Astrocyte (in vitro differentiated cells and primary cell): ENCODE data around the gene IQGAP1. TPM values are rescaled to one million over a fixed set of nuclear protein-coding genes. Genes with fewer than 3 reads are reported as not detected.

Experiments used
- DNase-seq: peaks from one replicate; pipeline ENCODE4 v3.0.0-alpha.2; 2010; ENCODE audit warnings: low read depth
- FAIRE-seq: peaks from 2 replicates; lab custom pipeline; 2011; peaks lifted over from hg19 to GRCh38; lab: Jason Lieb, UNC
- H2AFZ ChIP-seq: 2 replicates; pipeline ENCODE4 v1.6.0; 2012; ENCODE audit warnings: low read depth, low read length, inconsistent platforms
- H3K27ac ChIP-seq: 2 replicates; pipeline ENCODE4 v1.5.1; 2011; ENCODE audit warnings: low read depth, low read length, inconsistent platforms
- H3K27me3 ChIP-seq: 2 replicates; pipeline ENCODE4 v1.6.0; 2011; ENCODE audit warnings: low read length, inconsistent platforms; ENCODE audit not compliant: insufficient read depth
- H3K36me3 ChIP-seq: 2 replicates; pipeline ENCODE4 v1.5.1; 2011; ENCODE audit warnings: low read length, inconsistent platforms; ENCODE audit not compliant: insufficient read depth
- H3K4me1 ChIP-seq: 2 replicates; pipeline ENCODE4 v1.5.1; 2011; ENCODE audit warnings: low read length, inconsistent platforms; ENCODE audit not compliant: insufficient read depth
- H3K4me2 ChIP-seq: 2 replicates; pipeline ENCODE4 v1.6.0; 2012; ENCODE audit warnings: low read length, inconsistent platforms
- H3K4me3 ChIP-seq: 2 replicates; pipeline ENCODE4 v1.5.1; 2011; ENCODE audit warnings: low read depth, mild to moderate bottlenecking, low read length, inconsistent platforms; ENCODE audit not compliant: insufficient read depth
- H3K79me2 ChIP-seq: 2 replicates; pipeline ENCODE4 v1.6.0; 2012; ENCODE audit warnings: mild to moderate bottlenecking, low read length, inconsistent platforms; ENCODE audit not compliant: insufficient read depth
- H3K9ac ChIP-seq: 2 replicates; pipeline ENCODE4 v1.6.0; 2012; ENCODE audit warnings: mild to moderate bottlenecking, low read length, inconsistent platforms
- H3K9me3 ChIP-seq: 2 replicates; pipeline ENCODE4 v1.5.1; 2012; ENCODE audit warnings: low read depth, mild to moderate bottlenecking, low read length, inconsistent platforms; ENCODE audit not compliant: insufficient read depth
- H4K20me1 ChIP-seq: 2 replicates; pipeline ENCODE4 v1.6.0; 2012; ENCODE audit warnings: low read length, inconsistent platforms; ENCODE audit not compliant: insufficient read depth
- H3K27ac Mint-ChIP-seq: one replicate; pipeline ENCODE4 v1.8.0; 2021; ENCODE audit warnings: mild to moderate bottlenecking, mixed read lengths; ENCODE audit not compliant: unreplicated experiment
- H3K27me3 Mint-ChIP-seq: one replicate; pipeline ENCODE4 v1.8.0; 2021; ENCODE audit warnings: low read depth, mixed read lengths; ENCODE audit not compliant: unreplicated experiment
- H3K36me3 Mint-ChIP-seq: one replicate; pipeline ENCODE4 v1.8.0; 2021; ENCODE audit warnings: low read depth, mixed read lengths; ENCODE audit not compliant: unreplicated experiment
- H3K4me1 Mint-ChIP-seq: one replicate; pipeline ENCODE4 v1.8.0; 2021; ENCODE audit warnings: low read depth, mixed read lengths; ENCODE audit not compliant: unreplicated experiment
- H3K4me3 Mint-ChIP-seq: one replicate; pipeline ENCODE4 v1.8.0; 2021; ENCODE audit warnings: mild to moderate bottlenecking, moderate library complexity, mixed read lengths; ENCODE audit not compliant: unreplicated experiment
- H3K9me3 Mint-ChIP-seq: one replicate; pipeline ENCODE4 v1.8.0; 2021; ENCODE audit warnings: mild to moderate bottlenecking, mixed read lengths; ENCODE audit not compliant: unreplicated experiment
- CTCF ChIP-seq: IDR thresholded peaks from 2 replicates; pipeline ENCODE4 v1.5.1; 2011; ENCODE audit warnings: low read depth, mild to moderate bottlenecking, inconsistent platforms, low read length, moderate library complexity; ENCODE audit not compliant: insufficient read depth
- EZH2 ChIP-seq: IDR thresholded peaks from 2 replicates; pipeline ENCODE4 v1.6.1; 2012; ENCODE audit warnings: mild to moderate bottlenecking, low read length, inconsistent platforms; ENCODE audit not compliant: insufficient read depth
- total RNA-seq: library from RNA; stranded (reverse); gene quantifications from 2 replicates; pipeline ENCODE4 v1.2.1, GENCODE V29; 2021

The IQGAP1 gene
- total RNA-seq, 1 donor from 2014 or later = 226 TPM

- no peak for TF ChIP-seq EZH2
- TF ChIP-seq CTCF = no peak
- Mint-ChIP-seq H3K9me3 (no peaks in the 10 kb centered on the region), H3K27me3 (no peaks in the 10 kb centered on the region), H3K4me3 (no peak overlapping the region), H3K4me1 (peaks cover 38% of the 10 kb centered on the region), H3K36me3 (peaks cover 17% of the 10 kb centered on the region), H3K27ac (peak overlapping the region; percentile 31)
- Histone ChIP-seq H3K9me3 (no peaks in the 10 kb centered on the region), H3K36me3 (peaks cover 36% of the 10 kb centered on the region), H3K27ac (peak overlapping the region; percentile 55), H4K20me1 (peaks cover 54% of the 10 kb centered on the region), H3K4me2 (peak overlapping the region; percentile 43), H3K4me3 (no peak overlapping the region), H3K9ac (peak overlapping the region; percentile 10), H2AFZ (no peak overlapping the region), H3K4me1 (peaks cover 43% of the 10 kb centered on the region), H3K27me3 (no peaks in the 10 kb centered on the region), H3K79me2 (peaks cover 31% of the 10 kb centered on the region)
- FAIRE-seq (peak; percentile 62), DNase-seq (peak; percentile 81)
Observed at GRCh38 chr15:90465140-90465929, 77.3 kb downstream of the IQGAP1 start.

- peaks cover 38% of the 10 kb centered on the region for H3K4me1 Mint-ChIP-seq
- peak; percentile 65 for DNase-seq
Observed at GRCh38 chr15:90465930-90466567, 78.0 kb downstream of the IQGAP1 start.

More at GRCh38 chr15:90465930-90466567, 78.0 kb downstream of the IQGAP1 start:
- H3K27ac ChIP-seq = peak overlapping the region; percentile 55
- H3K27me3 Mint-ChIP-seq = no peaks in the 10 kb centered on the region
- TF ChIP-seq EZH2 (no peak), CTCF (no peak)
- peaks cover 51% of the 10 kb centered on the region for H4K20me1 ChIP-seq
- H3K9me3 Mint-ChIP-seq = no peaks in the 10 kb centered on the region
- H3K36me3 ChIP-seq = peaks cover 41% of the 10 kb centered on the region
- no peaks in the 10 kb centered on the region for H3K27me3 ChIP-seq
- peak overlapping the region; percentile 42 for H3K4me3 Mint-ChIP-seq
- peak overlapping the region; percentile 16 for H3K27ac Mint-ChIP-seq
- no peak overlapping the region for H3K9ac ChIP-seq
- peaks cover 17% of the 10 kb centered on the region for H3K36me3 Mint-ChIP-seq
- no peaks in the 10 kb centered on the region for H3K9me3 ChIP-seq
- peaks cover 26% of the 10 kb centered on the region for H3K79me2 ChIP-seq
- H3K4me3 ChIP-seq = no peak overlapping the region
- peaks cover 43% of the 10 kb centered on the region for H3K4me1 ChIP-seq
- H2AFZ ChIP-seq = no peak overlapping the region
- peak overlapping the region; percentile 43 for H3K4me2 ChIP-seq
- FAIRE-seq = no peak
